Iris pigment epithelial cell (primary cell): Measurements from ENCODE around the gene OTULINL.

Source experiments
- DNase-seq: peaks from one replicate; pipeline ENCODE4 v3.0.0-alpha.2; 2011; ENCODE audit warnings: low read depth

Gene OTULINL

DNA sequence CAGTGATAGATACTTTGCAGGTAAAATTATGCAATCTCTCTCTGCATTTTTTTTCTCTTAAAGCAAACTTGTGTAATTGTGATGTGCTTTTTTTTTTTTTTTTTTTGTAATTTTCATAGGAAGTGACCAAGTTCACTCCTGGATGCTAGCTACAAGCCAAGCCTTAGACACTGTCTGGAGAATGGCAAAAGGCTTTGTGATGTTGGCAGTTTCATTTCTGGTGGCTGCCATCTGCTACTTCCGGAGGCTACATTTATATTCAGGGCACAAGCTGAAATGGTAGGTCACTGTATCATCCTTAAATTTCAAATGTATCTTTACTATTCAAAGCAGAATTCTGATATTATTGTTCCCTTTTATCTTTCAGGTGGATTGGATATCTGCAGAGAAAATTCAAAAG lies 19.3 kb downstream of the OTULINL start:
- DNase-seq: no peak

DNA sequence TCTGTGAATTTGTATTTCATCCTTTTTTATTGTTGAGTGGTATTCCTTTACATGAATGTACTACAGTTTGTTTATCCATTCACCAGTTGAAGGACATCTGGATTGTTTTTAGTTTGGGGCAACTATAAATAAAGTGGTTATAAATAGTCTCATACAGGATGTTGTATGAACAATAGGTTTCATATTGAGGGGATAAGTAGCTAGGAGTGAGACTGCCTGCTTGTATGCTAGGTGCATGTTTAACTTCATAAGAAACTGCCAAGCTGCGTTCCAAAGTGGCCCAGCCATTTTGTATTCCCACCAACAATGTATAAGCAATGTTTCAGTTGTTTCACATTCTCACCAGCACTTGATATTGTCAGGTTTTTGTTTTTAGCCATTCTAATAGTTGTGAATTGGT lies 21.5 kb downstream of the OTULINL start:
- DNase-seq: no peak

DNA sequence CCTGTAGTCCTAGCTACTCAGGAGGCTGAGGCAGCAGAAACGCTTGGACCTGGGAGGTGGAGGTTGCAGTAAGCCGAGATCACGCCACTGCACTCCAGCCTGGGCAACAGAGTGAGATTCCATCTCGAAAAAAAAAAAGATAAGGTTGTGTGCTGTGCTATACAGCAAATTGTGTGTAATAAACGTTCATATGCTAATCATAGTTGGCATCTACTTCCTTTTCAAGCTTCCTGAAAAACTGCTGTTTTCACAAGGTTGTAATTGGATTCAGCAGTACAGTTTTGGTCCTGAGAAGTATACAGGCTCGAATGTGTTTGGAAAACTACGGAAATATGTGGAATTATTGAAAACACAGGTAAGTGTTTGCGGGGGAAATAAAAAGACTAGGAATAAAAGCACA lies 25.5 kb downstream of the OTULINL start:
- no peak for DNase-seq

DNA sequence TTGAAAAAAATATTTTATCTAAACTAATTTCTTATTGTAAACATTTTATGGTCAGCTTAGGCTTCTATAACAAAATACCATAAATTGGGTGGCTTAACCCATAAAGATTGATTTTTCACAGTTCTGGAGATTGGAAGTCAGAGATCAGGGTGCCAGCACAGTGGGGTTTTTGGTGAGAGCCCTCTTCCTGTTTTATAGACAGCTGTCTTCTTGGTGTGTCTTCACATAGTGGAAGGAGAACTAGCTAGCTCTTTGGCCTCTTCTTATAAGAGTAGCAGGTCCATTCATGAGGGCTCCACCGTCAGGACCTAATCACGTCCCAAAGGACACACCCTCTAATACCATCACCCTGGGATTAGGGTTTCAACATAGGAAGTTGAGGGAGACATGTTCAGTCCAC lies 26.6 kb downstream of the OTULINL start:
- no peak for DNase-seq

DNA sequence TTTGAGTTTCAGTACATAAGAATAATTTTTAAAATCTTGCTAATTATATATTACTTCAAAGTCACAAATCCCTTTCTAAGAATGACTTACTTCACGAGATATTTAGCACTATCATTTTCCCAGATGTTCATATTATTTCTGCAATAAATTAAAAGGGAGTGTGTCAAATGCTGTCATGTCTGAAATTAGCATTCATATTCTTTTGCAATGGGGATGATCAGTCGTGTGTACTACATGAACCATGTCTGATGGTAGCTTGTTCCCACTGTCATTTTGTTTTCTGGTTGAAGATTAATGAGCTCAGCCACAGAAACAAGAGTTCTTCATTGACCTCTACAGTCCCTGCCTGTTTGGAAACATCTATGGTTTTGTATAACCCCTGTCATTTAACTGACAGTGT lies 30.1 kb downstream of the OTULINL start:
- no peak for DNase-seq

DNA sequence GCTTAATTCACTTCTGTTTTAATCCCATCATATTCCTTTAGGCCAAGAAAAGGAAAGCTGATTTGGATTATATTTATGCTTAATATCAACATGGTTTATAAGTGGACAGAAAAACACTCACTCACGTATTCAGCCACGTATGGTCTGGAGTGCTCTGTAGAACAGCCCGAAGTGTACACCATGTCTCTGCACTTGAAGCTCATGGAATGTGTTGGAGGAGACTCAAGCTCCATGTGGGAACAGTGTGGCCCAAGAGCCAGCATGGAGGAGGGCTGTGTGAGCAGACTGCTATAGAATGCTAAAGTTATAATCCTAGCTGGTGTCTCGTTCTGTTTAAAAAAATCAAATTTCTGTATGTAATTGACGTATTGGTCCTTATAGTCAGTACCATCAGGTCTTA lies 32.9 kb downstream of the OTULINL start:
- no peak for DNase-seq

DNA sequence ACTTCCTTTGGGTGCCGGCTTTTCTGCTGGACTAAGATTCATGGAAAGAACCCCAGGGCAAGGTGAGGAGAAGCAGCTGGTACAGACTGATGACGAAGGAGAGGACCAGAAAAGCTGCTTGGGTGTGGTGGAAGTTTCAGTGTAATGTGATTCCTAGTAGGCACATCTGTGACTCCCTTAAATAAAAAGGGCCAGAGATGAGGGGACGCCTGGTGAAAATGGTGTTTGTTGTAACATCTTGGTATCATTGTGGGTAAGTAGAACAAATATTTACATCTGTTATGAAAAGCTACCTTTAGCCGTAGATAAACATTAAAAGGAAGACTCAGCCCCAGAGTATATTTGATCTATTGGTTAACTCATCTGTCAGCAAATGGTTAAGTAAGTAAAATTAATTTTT lies 33.8 kb downstream of the OTULINL start:
- no peak for DNase-seq

DNA sequence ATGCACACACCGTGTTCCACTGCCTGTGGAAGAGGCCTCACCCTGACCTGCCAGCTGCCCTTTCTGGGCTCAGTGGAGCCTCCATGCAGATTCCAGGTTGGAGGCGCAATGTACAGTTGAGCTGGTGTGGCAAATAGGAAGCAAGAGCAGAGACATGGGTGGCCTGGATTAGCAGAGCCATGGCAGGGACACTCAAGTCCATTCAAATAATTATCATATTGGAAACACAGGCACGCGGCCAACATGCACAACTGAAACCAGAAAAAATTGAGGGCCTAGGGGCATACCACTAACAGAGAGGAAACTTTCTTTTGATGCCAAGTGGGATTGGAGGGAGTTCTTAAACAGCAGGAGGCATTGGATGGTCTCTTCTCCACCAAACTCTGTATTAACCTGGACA lies 35.8 kb downstream of the OTULINL start:
- DNase-seq: no peak

DNA sequence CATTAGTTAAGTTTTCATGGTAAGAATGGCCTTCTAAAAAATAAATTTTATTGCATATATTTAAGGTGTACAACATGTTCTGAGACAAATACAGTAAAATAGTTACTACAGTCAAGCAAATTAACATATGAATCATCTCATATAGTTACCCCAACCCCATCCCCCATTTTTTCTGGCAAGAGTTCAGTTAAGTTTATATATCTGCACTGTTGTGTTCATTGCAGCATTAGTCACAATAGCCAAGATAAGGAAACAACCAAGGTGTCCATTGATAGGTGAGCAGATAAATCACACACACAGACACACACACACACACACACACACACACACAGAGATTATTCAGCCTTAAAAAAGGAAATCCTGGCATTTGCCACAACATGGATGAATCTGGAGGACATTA lies 45.7 kb downstream of the OTULINL start:
- no peak for DNase-seq

DNA sequence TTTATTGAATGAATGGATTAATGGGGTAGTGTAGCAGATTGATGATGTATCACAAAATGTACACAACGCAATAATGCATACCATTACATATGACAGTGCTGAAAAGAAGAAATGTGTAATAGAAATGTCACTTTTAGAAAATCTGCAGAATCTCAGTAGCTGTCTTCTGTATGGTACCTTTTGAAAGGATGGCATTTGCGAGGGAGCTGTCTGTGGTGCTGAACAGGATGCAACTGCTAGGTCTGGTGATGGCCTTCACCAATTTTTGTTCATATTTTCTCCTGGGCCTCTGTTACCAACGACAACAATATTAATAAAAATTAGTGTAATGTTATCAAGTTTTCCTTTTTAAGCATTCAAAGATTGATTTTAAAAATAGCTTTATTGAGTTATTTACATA lies 46.8 kb downstream of the OTULINL start:
- peak; percentile 57 for DNase-seq

DNA sequence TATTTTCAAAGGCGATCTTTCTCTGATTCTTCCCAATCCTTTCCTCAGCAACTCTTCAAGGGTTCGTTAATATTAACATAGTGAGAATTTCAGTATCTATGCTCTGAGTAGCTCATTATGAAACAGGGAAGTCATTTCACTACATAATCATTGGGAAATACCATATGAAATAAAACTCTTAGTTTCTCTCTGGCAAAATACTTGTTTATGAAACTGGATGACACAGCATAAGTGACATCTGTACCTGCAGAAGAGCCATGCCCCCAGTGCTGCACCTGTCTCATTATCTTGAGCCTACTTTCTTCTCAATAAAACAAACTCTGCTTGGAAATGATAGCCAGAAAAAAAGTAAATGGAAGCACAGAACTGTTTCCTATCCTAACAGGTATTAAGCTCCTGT lies 49.1 kb downstream of the OTULINL start:
- no peak for DNase-seq

DNA sequence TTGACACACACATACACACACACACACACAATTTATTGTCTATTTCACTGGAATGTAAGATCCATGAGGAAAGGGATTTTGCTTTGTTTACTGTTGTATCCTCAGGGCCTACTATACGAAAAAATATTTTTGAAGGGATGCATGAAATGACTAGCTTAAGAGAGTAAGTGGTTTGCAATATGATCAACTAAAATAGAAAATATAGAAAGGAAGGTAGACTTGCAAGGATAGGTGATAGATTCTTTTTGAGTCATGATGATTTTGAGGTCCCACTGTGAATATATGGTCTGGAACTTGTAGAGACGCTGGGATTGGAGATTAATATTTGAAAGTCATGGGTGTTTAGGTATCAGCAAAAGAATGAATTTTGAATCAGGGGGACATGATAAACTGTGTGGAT lies 54.1 kb downstream of the OTULINL start:
- DNase-seq: no peak

DNA sequence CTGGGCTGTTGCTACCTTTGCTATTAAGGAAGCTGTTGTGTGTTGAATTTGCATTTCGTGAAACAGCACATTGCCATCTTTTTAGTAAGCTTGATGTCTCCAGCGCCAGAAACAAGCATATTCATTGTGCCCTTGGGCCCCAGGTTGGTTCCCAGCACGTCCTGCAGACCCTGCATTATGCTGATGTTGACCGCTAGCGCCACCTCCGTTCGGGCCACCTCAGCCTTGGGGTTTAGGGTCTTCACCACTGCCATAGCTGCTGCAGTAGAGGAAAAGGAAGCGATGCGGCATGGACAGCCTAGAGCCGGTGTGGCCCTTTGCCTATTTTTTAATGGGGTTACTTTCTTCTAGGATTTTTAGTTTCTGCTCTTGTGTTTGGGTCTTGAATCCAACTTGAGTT lies 59.2 kb downstream of the OTULINL start:
- DNase-seq: no peak

DNA sequence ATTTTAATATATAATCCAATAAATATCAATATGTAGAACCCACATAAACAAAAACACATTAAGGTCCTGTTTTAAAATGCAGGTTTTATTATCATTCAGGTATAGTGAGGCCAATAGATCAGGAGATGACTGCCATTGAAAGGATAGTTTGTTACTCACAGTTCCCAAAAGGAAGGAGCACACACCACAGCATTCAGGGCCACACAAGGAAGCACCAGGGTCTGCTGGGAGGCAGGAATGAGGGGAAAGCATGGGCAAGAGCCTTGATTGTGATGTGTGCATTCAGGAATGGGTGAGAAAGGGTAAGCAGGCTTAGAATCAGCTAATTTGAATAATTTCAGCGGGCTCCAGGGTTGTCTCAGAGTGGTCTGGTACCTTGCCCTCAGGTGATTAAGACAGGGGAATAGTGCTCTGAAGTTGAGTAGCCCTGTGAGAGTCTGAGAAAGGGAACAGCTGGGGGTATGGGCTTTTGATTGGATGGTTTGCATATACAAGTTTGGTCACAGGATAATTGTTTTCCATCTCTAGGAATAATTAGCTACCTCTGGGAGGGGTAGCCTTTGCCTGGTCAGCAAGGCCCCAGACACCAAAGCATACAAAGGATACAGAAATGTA lies 63.1 kb downstream of the OTULINL start:
- DNase-seq: no peak

DNA sequence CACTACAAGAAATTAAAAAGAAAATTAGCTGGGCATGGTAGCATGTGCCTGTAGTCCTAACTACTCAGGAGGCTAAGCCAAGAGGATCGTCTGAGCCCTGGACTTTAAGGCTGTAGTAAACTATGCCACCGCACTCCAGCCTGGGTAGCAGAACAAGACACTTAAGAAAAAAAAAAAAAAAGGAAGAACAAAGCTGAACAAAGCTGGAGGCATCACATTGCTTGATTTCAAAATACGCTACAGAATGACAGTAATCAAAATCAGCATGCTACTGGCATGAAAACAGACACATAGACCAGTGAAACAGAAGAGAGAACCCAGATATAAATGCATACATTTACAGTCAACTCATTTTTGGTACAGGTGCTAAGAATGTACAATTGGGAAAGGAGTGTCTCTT lies 68.5 kb downstream of the OTULINL start:
- DNase-seq: no peak

DNA sequence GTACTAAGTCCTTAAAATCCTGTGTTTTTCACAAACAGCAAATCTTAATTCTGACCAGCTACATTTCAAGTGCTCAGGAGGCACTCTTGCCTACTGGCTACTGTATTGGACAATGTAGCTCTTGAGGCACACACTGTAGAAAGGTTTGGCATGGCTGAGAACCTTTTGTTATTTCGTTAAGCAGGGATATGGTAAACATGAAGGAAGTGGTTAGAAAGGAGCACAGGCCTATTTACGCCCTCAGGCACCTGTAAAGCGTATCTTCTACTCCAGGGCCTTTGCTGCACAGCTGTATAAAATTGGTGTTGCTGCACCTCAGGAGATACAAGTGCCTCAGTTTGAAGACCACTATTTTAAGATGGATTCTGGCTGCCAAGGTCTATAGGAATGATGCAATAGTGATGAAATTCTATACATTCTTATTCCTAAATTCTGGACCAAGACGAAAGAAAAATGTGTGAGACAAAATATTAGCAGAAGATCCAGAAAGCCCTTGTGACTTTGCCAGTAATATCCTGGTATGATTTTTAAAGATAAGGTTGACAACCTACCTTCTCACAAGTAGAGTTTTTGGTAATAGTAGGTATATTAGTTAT lies 73.7 kb downstream of the OTULINL start:
- DNase-seq: no peak

DNA sequence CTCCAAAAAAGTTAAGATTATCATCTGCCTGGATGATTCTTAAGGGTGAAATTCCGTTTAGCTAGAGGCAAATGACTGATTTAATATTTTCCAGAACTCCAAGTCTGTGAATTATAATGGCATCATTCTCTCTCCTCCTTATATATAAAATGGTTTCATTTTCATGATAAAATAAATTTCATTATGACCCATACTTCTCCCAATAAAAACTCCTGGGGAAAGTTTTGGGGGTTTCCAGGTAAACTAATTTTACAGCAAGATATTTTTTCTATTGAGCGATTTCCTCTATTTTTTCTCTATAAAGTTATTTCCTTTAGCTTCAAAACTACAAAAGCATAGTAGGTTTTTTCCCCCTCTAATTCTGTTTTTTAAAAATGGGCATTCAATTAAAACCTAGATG lies 75.3 kb downstream of the OTULINL start:
- DNase-seq: no peak

DNA sequence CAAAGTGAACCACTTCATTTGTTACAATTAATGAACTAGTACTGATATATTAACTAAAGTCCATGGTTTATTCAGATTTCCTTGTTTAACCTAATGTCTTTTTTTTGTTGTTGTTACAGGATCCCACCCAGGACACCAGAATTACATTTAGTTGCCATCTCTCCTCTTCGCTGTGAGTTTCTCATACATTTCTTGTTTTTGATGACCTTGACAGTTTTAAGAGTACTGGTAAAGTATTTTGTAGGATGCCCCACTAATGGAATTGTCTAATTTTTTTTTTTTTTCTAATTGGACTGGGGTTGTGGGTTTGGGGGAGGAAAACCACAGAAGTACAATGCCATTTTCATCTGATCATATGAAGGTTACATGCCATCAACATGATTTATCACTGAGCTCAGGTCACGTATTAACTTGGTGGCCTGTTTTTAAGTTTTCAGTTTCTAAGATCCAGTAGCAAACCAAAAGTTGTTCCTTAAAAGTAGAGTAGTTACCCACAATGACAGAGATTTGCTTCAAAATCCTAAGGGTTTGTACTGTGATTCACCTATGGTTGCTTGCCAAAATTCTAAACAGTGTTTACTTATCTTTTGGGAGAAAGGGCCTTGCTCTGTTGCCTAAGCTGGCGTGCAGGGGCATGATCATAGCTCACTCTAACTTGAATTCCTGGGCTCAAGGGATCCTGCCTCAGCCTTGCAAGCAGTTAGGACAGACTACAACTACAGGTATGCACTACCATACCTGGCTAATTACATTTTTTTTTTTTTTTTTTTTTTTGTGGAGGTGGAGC lies 78.4 kb downstream of the OTULINL start:
- DNase-seq: peak; percentile 59

DNA sequence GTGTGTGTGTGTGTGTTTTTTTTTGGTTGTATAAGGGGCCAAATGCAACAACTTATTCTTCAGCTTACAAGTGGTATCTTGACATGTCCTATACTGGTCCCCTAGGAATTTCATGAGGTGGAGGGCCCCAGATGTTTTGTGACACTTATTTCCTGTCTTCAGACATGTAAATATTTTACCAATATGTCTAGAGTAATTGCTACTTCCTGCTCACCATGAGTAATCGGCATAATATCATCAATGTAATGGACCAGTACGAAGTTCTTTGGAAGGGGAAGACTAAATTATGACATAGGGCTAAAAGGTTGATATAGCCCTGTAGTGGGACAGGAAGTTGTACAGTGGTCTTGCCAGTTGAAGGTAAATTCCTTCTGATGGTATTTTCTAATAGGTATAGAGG lies 79.2 kb downstream of the OTULINL start:
- no peak for DNase-seq
